ENCODE results near the gene CAMK2G.

CAMK2G gene

GRCh38 chr10:73876566-73876965 lies 2.2 kb upstream of the CAMK2G start:
- Histone ChIP-seq H3K27me3 (replicated peaks in 2 of 5; ENCODE audit: control insufficient read depth in 4 of 5, insufficient read depth in 5 of 5, low read length in 4 of 5) (no peaks in the 10 kb centered on the region), H3K27ac (ENCODE audit: insufficient read depth in 1 of 2, low read depth in 1 of 2, low read length in 2 of 2, poor library complexity in 1 of 2, severe bottlenecking in 2 of 2) (no peak overlapping the region), H3K36me3 (ENCODE audit: control insufficient read depth in 4 of 4, insufficient read depth in 4 of 4, low read length in 3 of 4) (peaks cover 4 to 14% (median 9%) of the 10 kb centered on the region in 4 experiments), H3K9me3 (ENCODE audit: control extremely low read depth in 1 of 5, control insufficient read depth in 4 of 5, insufficient read depth in 2 of 5, low read depth in 1 of 5, low read length in 4 of 5) (no peaks in the 10 kb centered on the region), H3K4me3 (ENCODE audit: control insufficient read depth in 1 of 7, extremely low read depth in 1 of 7, insufficient read depth in 4 of 7, low read depth in 2 of 7, low read length in 6 of 7) (no peak overlapping the region), H3K4me1 (ENCODE audit: control extremely low read depth in 1 of 4, control insufficient read depth in 4 of 4, insufficient read depth in 4 of 4, low read length in 3 of 4) (peaks cover 9 to 67% (median 42%) of the 10 kb centered on the region in 4 experiments)
- no peak for DNase-seq
- POLR2A ChIA-PET: no interaction called here
- CTCF ChIA-PET: interaction anchor here (1.4 to 21.6 kb wide), 3 partner anchors 15 to 64 kb away, joined by 5 to 452 read pairs (median 240); no protein-coding TSS in a partner anchor

- 100% methylated on average over 1 of the region's 4 CpGs for WGBS (ENCODE audit: insufficient coverage)
- POLR2A ChIA-PET: no interaction called here
- CTCF ChIA-PET: interaction anchor here (1.4 to 21.6 kb wide), 3 partner anchors 15 to 65 kb away, joined by 5 to 452 read pairs (median 240); no protein-coding TSS in a partner anchor
- no peaks in the 10 kb centered on the region for H3K27me3 ChIP-seq (replicated peaks in 2 of 5; ENCODE audit: control insufficient read depth in 4 of 5, insufficient read depth in 5 of 5, low read length in 4 of 5)
- H3K36me3 ChIP-seq (ENCODE audit: control insufficient read depth in 4 of 4, insufficient read depth in 4 of 4, low read length in 3 of 4): peaks cover 4 to 18% (median 10%) of the 10 kb centered on the region in 4 experiments
- H3K4me3 ChIP-seq (ENCODE audit: control insufficient read depth in 1 of 7, extremely low read depth in 1 of 7, insufficient read depth in 4 of 7, low read depth in 2 of 7, low read length in 6 of 7): no peak overlapping the region
- no peaks in the 10 kb centered on the region for H3K9me3 ChIP-seq (ENCODE audit: control extremely low read depth in 1 of 5, control insufficient read depth in 4 of 5, insufficient read depth in 2 of 5, low read depth in 1 of 5, low read length in 4 of 5)
- DNase-seq: no peak
- H3K27ac ChIP-seq (ENCODE audit: insufficient read depth in 1 of 2, low read depth in 1 of 2, low read length in 2 of 2, poor library complexity in 1 of 2, severe bottlenecking in 2 of 2): no peak overlapping the region
- H3K4me1 ChIP-seq (ENCODE audit: control extremely low read depth in 1 of 4, control insufficient read depth in 4 of 4, insufficient read depth in 4 of 4, low read length in 3 of 4): peaks cover 9 to 70% (median 45%) of the 10 kb centered on the region in 4 experiments
Measured at GRCh38 chr10:73876157-73876556, 1.8 kb upstream of the CAMK2G start.

DNA sequence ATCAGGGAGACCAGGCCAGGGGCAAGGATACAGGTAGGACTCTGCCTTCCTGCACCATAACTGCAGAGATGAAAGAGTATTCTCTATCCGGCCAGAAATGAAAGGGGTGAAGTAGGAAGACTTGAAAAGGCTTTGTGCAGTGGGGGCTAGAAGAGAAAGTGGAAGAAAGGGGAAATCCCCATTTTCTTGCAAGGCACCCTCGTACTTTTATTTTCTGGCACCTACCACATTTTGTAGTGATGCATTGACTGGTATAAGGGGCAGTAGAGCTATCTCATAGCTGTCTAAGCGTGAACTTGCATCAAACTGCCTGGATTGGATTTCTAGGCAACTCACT lies 752 bp upstream of the CAMK2G start:
- ChIA-PET CTCF (interaction anchor here (0.8 to 21.6 kb wide), 4 partner anchors 14 to 206 kb away, joined by 3 to 452 read pairs (median 122); no protein-coding TSS in a partner anchor), POLR2A (interaction anchor here (0.9 kb wide), 1 partner anchor 27 kb away, joined by 3 read pairs; no protein-coding TSS in a partner anchor)
- Histone ChIP-seq H3K4me1 (ENCODE audit: control extremely low read depth in 1 of 4, control insufficient read depth in 4 of 4, insufficient read depth in 4 of 4, low read length in 3 of 4) (peaks cover 8 to 79% (median 53%) of the 10 kb centered on the region in 4 experiments), H3K36me3 (ENCODE audit: control insufficient read depth in 4 of 4, insufficient read depth in 4 of 4, low read length in 3 of 4) (peaks cover 7 to 29% (median 18%) of the 10 kb centered on the region in 4 experiments), H3K27me3 (replicated peaks in 2 of 5; ENCODE audit: control insufficient read depth in 4 of 5, insufficient read depth in 5 of 5, low read length in 4 of 5) (no peaks in the 10 kb centered on the region), H3K4me3 (ENCODE audit: control insufficient read depth in 1 of 7, extremely low read depth in 1 of 7, insufficient read depth in 4 of 7, low read depth in 2 of 7, low read length in 6 of 7) (peak overlapping the region; percentile 52 to 89 (median 77)), H3K27ac (ENCODE audit: insufficient read depth in 1 of 2, low read depth in 1 of 2, low read length in 2 of 2, poor library complexity in 1 of 2, severe bottlenecking in 2 of 2) (peak overlapping the region in 1 of 2 experiments; percentile 54), H3K9me3 (ENCODE audit: control extremely low read depth in 1 of 5, control insufficient read depth in 4 of 5, insufficient read depth in 2 of 5, low read depth in 1 of 5, low read length in 4 of 5) (no peaks in the 10 kb centered on the region)
- WGBS (ENCODE audit: insufficient coverage): 41% methylated on average over 2 of the region's 3 CpGs
- DNase-seq: peak; percentile 51 to 82 (median 81)

DNA sequence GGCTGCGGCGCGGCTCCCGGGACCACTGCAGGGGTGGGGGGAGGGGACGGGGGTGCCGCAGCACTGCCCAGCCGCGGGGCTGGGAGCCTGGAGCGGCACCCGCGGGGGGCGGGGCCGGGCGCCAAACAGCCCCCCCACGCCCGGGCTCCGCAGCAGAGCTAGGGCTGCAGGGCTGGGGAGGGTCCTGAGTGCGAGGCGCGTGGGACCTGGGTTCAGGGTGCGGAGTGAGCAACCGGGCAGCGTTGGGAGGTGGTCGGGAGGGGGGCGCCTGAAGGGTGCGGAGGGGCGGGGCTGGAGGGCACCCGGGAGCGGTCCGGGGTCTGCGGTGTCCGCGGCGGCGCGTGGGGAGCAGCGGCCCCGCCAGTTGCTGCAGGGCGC lies 528 bp downstream of the CAMK2G start:
- H3K27ac ChIP-seq (ENCODE audit: insufficient read depth in 1 of 2, low read depth in 1 of 2, low read length in 2 of 2, poor library complexity in 1 of 2, severe bottlenecking in 2 of 2): no peak overlapping the region
- 0% methylated on average over 15 of the region's 39 CpGs for WGBS (ENCODE audit: insufficient coverage)
- CTCF ChIA-PET: interaction anchor here (19.4 to 21.6 kb wide), 2 partner anchors 12 to 29 kb away, joined by 240 to 452 read pairs; no protein-coding TSS in a partner anchor
- peaks cover 12 to 79% (median 53%) of the 10 kb centered on the region in 4 experiments for H3K4me1 ChIP-seq (ENCODE audit: control extremely low read depth in 1 of 4, control insufficient read depth in 4 of 4, insufficient read depth in 4 of 4, low read length in 3 of 4)
- POLR2A ChIA-PET: interaction anchor here (0.9 to 1.3 kb wide), 4 partner anchors 8 to 66 kb away, joined by 3 to 5 read pairs (median 3); no protein-coding TSS in a partner anchor
- DNase-seq: no peak
- no peaks in the 10 kb centered on the region for H3K27me3 ChIP-seq (replicated peaks in 2 of 5; ENCODE audit: control insufficient read depth in 4 of 5, insufficient read depth in 5 of 5, low read length in 4 of 5)
- peaks cover 10 to 38% (median 26%) of the 10 kb centered on the region in 4 experiments for H3K36me3 ChIP-seq (ENCODE audit: control insufficient read depth in 4 of 4, insufficient read depth in 4 of 4, low read length in 3 of 4)
- H3K9me3 ChIP-seq (ENCODE audit: control extremely low read depth in 1 of 5, control insufficient read depth in 4 of 5, insufficient read depth in 2 of 5, low read depth in 1 of 5, low read length in 4 of 5): no peaks in the 10 kb centered on the region
- H3K4me3 ChIP-seq (ENCODE audit: control insufficient read depth in 1 of 7, extremely low read depth in 1 of 7, insufficient read depth in 4 of 7, low read depth in 2 of 7, low read length in 6 of 7): peak overlapping the region in 6 of 7 experiments; percentile 54 to 85 (median 75)

DNA sequence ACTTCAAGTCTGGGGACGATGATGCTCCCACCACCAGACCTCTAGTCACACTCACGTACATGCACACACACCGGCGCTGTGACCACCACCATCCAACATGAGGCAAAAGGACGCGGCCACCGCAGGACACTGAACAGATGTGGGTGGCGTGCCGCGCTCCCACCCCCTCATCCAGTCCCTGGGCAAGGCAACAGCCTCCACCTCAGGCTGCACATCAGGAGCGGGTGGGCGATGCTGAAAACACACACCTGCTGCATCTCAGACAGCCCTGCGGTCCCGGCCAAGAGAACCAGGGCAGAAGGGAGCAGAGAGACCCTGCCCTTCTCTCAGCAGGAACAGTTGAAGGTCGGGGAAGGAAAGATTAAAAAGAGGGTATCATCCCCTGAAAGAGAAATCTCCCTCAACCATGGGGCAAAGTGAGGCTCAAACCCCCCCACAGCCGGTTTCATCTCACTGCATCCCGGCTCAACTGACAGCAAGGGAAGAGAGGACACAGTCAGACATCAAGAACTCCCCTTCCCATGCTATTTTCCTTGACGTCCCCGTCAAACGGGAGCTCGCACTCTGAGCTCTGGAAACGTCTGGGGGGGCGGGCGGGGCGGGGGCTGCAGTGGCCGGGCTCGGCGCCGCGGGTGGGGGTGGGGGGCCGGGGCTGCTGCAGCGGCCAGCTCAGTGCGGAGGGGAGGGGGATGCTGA lies 1.1 kb downstream of the CAMK2G start:
- H3K9me3 ChIP-seq (ENCODE audit: control extremely low read depth in 1 of 5, control insufficient read depth in 4 of 5, insufficient read depth in 2 of 5, low read depth in 1 of 5, low read length in 4 of 5): no peaks in the 10 kb centered on the region
- DNase-seq: no peak
- 71% methylated on average over 10 of the region's 33 CpGs for WGBS (ENCODE audit: insufficient coverage)
- ChIA-PET CTCF (interaction anchor here (12.9 to 21.6 kb wide), 3 partner anchors 12 to 28 kb away, joined by 196 to 452 read pairs (median 240); no protein-coding TSS in a partner anchor), POLR2A (interaction anchor here (0.9 to 1.3 kb wide), 3 partner anchors 8 to 24 kb away, joined by 3 to 5 read pairs (median 3); no protein-coding TSS in a partner anchor)
- H3K27me3 ChIP-seq (replicated peaks in 2 of 5; ENCODE audit: control insufficient read depth in 4 of 5, insufficient read depth in 5 of 5, low read length in 4 of 5): no peaks in the 10 kb centered on the region
- H3K4me3 ChIP-seq (ENCODE audit: control insufficient read depth in 1 of 7, extremely low read depth in 1 of 7, insufficient read depth in 4 of 7, low read depth in 2 of 7, low read length in 6 of 7): peak overlapping the region in 6 of 7 experiments; percentile 47 to 85 (median 70)
- H3K36me3 ChIP-seq (ENCODE audit: control insufficient read depth in 4 of 4, insufficient read depth in 4 of 4, low read length in 3 of 4): peaks cover 10 to 43% (median 26%) of the 10 kb centered on the region in 4 experiments
- H3K27ac ChIP-seq (ENCODE audit: insufficient read depth in 1 of 2, low read depth in 1 of 2, low read length in 2 of 2, poor library complexity in 1 of 2, severe bottlenecking in 2 of 2): no peak overlapping the region
- H3K4me1 ChIP-seq (ENCODE audit: control extremely low read depth in 1 of 4, control insufficient read depth in 4 of 4, insufficient read depth in 4 of 4, low read length in 3 of 4): peaks cover 12 to 79% (median 58%) of the 10 kb centered on the region in 4 experiments

- H3K36me3 ChIP-seq (ENCODE audit: control insufficient read depth in 4 of 4, insufficient read depth in 4 of 4, low read length in 3 of 4): peaks cover 10 to 54% (median 26%) of the 10 kb centered on the region in 4 experiments
- H3K4me3 ChIP-seq (ENCODE audit: control insufficient read depth in 1 of 7, extremely low read depth in 1 of 7, insufficient read depth in 4 of 7, low read depth in 2 of 7, low read length in 6 of 7): peak overlapping the region in 2 of 7 experiments; percentile 78
- ChIA-PET CTCF (interaction anchor here (2.6 to 19.4 kb wide), 3 partner anchors 7 to 24 kb away, joined by 14 to 240 read pairs (median 196); no protein-coding TSS in a partner anchor), POLR2A (no interaction called here)
- peaks cover 17 to 85% (median 68%) of the 10 kb centered on the region in 4 experiments for H3K4me1 ChIP-seq (ENCODE audit: control extremely low read depth in 1 of 4, control insufficient read depth in 4 of 4, insufficient read depth in 4 of 4, low read length in 3 of 4)
- DNase-seq: no peak
- WGBS (ENCODE audit: insufficient coverage): 83% methylated on average over 4 of the region's 5 CpGs
- H3K9me3 ChIP-seq (ENCODE audit: control extremely low read depth in 1 of 5, control insufficient read depth in 4 of 5, insufficient read depth in 2 of 5, low read depth in 1 of 5, low read length in 4 of 5): no peaks in the 10 kb centered on the region
- peak overlapping the region in 1 of 2 experiments; percentile 52 for H3K27ac ChIP-seq (ENCODE audit: insufficient read depth in 1 of 2, low read depth in 1 of 2, low read length in 2 of 2, poor library complexity in 1 of 2, severe bottlenecking in 2 of 2)
- H3K27me3 ChIP-seq (replicated peaks in 2 of 5; ENCODE audit: control insufficient read depth in 4 of 5, insufficient read depth in 5 of 5, low read length in 4 of 5): no peaks in the 10 kb centered on the region
Measured at GRCh38 chr10:73872190-73872710, 2.1 kb downstream of the CAMK2G start.

Measured in common myeloid progenitor, CD34-positive (primary cell).